ENCODE results near the gene MYDGF. TPM values are rescaled to one million over a fixed set of nuclear protein-coding genes. Genes with fewer than 3 reads are reported as not detected.

Gene MYDGF
- total and polyA plus RNA-seq, 2 of the 13 experiments (the other 11 are each of a cell fraction or from before 2014, with no cell fraction given) = 116 to 198 TPM

DNA sequence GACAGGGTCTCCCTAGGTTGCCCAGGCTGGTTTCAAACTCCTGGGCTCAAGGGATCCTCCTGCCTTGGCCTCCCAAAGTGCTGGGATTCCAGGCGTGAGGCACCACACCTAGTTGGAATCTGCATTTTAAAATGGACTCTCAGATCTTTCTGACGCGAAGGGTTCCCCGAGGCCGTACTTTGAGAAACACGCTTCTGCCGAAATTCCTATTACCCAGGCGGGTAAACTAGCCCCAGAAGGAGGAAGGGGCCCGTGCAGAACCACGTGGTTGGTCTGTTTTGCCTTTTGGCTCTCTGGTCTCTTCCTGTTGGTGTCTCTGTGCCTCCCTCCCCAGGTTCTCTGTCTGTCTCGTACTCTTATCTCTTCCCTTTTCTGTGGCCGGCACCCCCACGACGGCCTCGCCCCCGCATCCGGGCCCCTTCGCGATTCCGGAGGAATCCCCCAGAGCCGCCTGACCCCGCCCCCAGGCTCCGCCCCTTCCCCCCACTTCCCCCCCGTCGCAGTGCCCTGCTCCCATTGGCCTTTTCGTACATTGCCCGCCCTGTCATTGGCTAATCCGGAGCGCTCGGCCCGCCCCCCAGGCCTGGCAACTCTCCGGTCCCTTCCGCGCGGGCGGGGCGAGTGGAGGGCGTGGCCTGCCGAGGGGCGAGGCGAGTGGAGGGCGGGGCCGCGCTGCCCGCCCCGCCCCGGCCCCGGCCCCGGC is 31.2 kb downstream of the MYDGF start, which contains the start of gene TNFAIP8L1 (continued):
- peak; percentile 72 for TF ChIP-seq SAP130 (CRISPR knock-in tag; IDR thresholded peaks at IDR 0.05; ENCODE audit: low read depth)
- peak; percentile 89 for TF ChIP-seq HIVEP1 (CRISPR knock-in tag; IDR thresholded peaks at IDR 0.05)
- TF ChIP-seq, protein P1, sequence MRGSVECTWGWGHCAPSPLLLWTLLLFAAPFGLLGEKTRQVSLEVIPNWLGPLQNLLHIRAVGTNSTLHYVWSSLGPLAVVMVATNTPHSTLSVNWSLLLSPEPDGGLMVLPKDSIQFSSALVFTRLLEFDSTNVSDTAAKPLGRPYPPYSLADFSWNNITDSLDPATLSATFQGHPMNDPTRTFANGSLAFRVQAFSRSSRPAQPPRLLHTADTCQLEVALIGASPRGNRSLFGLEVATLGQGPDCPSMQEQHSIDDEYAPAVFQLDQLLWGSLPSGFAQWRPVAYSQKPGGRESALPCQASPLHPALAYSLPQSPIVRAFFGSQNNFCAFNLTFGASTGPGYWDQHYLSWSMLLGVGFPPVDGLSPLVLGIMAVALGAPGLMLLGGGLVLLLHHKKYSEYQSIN (CRISPR knock-in tag; IDR thresholded peaks at IDR 0.05; ENCODE audit: borderline replicate concordance) = no peak
- TF ChIP-seq, protein P2, sequence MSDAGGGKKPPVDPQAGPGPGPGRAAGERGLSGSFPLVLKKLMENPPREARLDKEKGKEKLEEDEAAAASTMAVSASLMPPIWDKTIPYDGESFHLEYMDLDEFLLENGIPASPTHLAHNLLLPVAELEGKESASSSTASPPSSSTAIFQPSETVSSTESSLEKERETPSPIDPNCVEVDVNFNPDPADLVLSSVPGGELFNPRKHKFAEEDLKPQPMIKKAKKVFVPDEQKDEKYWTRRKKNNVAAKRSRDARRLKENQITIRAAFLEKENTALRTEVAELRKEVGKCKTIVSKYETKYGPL (CRISPR knock-in tag; IDR thresholded peaks at IDR 0.05) = no peak
- TF ChIP-seq YEATS4 (CRISPR knock-in tag; IDR thresholded peaks at IDR 0.05; ENCODE audit: borderline replicate concordance) = 0 out of 2 replicates have a peak, but pooled peaks have one; percentile 23
- peak; percentile 45 for TF ChIP-seq POLR2G (IDR thresholded peaks at IDR 0.05; ENCODE audit: low read depth, low read length)
- TF ChIP-seq, protein P3, sequence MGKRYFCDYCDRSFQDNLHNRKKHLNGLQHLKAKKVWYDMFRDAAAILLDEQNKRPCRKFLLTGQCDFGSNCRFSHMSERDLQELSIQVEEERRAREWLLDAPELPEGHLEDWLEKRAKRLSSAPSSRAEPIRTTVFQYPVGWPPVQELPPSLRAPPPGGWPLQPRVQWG (CRISPR knock-in tag; IDR thresholded peaks at IDR 0.05; ENCODE audit: borderline replicate concordance, low read depth) = no peak
- TF ChIP-seq ZNF496 (CRISPR knock-in tag; IDR thresholded peaks at IDR 0.05; ENCODE audit: insufficient replicate concordance) = no peak
- TF ChIP-seq SIX1 (CRISPR knock-in tag; IDR thresholded peaks at IDR 0.05; ENCODE audit: borderline replicate concordance) = no peak
- peak; percentile 43 for TF ChIP-seq U2AF1 (optimal IDR thresholded peaks at IDR 0.05; ENCODE audit: low read depth, low read length)
- no peak for TF ChIP-seq SUZ12 (IDR thresholded peaks at IDR 0.05; ENCODE audit: low read depth, low read length)
- no peak for TF ChIP-seq ZNF468 (CRISPR knock-in tag; IDR thresholded peaks at IDR 0.05)
- TF ChIP-seq, protein P4, sequence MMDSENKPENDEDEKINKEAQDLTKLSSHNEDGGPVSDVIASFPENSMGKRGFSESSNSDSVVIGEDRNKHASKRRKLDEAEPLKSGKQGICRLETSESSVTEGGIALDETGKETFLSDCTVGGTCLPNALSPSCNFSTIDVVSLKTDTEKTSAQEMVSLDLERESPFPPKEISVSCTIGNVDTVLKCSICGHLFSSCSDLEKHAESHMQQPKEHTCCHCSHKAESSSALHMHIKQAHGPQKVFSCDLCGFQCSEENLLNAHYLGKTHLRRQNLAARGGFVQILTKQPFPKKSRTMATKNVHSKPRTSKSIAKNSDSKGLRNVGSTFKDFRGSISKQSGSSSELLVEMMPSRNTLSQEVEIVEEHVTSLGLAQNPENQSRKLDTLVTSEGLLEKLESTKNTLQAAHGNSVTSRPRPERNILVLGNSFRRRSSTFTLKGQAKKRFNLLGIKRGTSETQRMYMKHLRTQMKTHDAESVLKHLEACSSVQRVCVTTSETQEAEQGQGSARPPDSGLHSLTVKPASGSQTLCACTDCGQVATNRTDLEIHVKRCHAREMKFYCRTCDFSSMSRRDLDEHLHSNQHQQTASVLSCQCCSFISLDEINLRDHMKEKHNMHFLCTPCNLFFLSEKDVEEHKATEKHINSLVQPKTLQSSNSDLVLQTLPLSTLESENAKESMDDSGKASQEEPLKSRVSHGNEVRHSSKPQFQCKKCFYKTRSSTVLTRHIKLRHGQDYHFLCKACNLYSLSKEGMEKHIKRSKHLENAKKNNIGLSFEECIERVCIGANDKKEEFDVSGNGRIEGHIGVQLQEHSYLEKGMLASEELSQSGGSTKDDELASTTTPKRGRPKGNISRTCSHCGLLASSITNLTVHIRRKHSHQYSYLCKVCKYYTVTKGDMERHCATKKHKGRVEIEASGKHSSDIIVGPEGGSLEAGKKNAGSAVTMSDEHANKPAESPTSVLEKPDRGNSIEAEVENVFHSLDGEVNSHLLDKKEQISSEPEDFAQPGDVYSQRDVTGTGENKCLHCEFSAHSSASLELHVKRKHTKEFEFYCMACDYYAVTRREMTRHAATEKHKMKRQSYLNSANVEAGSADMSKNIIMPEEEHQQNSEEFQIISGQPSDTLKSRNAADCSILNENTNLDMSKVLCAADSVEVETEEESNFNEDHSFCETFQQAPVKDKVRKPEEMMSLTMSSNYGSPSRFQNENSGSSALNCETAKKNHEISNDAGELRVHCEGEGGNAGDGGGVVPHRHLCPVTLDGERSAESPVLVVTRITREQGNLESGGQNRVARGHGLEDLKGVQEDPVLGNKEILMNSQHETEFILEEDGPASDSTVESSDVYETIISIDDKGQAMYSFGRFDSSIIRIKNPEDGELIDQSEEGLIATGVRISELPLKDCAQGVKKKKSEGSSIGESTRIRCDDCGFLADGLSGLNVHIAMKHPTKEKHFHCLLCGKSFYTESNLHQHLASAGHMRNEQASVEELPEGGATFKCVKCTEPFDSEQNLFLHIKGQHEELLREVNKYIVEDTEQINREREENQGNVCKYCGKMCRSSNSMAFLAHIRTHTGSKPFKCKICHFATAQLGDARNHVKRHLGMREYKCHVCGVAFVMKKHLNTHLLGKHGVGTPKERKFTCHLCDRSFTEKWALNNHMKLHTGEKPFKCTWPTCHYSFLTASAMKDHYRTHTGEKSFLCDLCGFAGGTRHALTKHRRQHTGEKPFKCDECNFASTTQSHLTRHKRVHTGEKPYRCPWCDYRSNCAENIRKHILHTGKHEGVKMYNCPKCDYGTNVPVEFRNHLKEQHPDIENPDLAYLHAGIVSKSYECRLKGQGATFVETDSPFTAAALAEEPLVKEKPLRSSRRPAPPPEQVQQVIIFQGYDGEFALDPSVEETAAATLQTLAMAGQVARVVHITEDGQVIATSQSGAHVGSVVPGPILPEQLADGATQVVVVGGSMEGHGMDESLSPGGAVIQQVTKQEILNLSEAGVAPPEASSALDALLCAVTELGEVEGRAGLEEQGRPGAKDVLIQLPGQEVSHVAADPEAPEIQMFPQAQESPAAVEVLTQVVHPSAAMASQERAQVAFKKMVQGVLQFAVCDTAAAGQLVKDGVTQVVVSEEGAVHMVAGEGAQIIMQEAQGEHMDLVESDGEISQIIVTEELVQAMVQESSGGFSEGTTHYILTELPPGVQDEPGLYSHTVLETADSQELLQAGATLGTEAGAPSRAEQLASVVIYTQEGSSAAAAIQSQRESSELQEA (CRISPR knock-in tag; IDR thresholded peaks at IDR 0.05; ENCODE audit: not compliant biosample characterization) = no peak
- TF ChIP-seq ZFP36 (IDR thresholded peaks at IDR 0.05; ENCODE audit: borderline replicate concordance, low read depth, low read length, partially characterized antibody) = peak; percentile 9
- TF ChIP-seq POGZ (CRISPR knock-in tag; IDR thresholded peaks at IDR 0.05) = 0 out of 2 replicates have a peak, but pooled peaks have one; percentile 12
- no peak for TF ChIP-seq ZNF788 (CRISPR knock-in tag; IDR thresholded peaks at IDR 0.05; ENCODE audit: borderline replicate concordance)
- TF ChIP-seq, protein P5, sequence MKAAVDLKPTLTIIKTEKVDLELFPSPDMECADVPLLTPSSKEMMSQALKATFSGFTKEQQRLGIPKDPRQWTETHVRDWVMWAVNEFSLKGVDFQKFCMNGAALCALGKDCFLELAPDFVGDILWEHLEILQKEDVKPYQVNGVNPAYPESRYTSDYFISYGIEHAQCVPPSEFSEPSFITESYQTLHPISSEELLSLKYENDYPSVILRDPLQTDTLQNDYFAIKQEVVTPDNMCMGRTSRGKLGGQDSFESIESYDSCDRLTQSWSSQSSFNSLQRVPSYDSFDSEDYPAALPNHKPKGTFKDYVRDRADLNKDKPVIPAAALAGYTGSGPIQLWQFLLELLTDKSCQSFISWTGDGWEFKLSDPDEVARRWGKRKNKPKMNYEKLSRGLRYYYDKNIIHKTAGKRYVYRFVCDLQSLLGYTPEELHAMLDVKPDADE (CRISPR knock-in tag; IDR thresholded peaks at IDR 0.05) = no peak

All from HepG2 (cell line).